Measurements from ENCODE around the gene GPA33.

GPA33 gene

GRCh38 chr1:167116174-167116573, 26.0 kb upstream of the GPA33 start:
- DNase-seq: no peak

GRCh38 chr1:167115655-167116054, 25.5 kb upstream of the GPA33 start:
- no peak for DNase-seq

GRCh38 chr1:167114725-167115124, 24.5 kb upstream of the GPA33 start:
- no peak for DNase-seq

- no peak for DNase-seq
These were observed 21.9 kb upstream of the GPA33 start for GRCh38 chr1:167111868-167112709.

- DNase-seq: no peak
These were observed 20.4 kb upstream of the GPA33 start for GRCh38 chr1:167110586-167110985.

- DNase-seq: no peak
These were observed 18.9 kb upstream of the GPA33 start for GRCh38 chr1:167109125-167109524.

- DNase-seq: no peak
These were observed 17.3 kb upstream of the GPA33 start for GRCh38 chr1:167107456-167107855.

- DNase-seq: no peak
These were observed 15.9 kb upstream of the GPA33 start for GRCh38 chr1:167106119-167106461.

- DNase-seq: no peak
These were observed 15.3 kb upstream of the GPA33 start for GRCh38 chr1:167105271-167106118.

- no peak for DNase-seq
These were observed 14.1 kb upstream of the GPA33 start for GRCh38 chr1:167104256-167104633.

GRCh38 chr1:167102906-167103573, 12.9 kb upstream of the GPA33 start:
- DNase-seq: no peak

- DNase-seq: no peak
These were observed 11.6 kb upstream of the GPA33 start for GRCh38 chr1:167101754-167102153.

GRCh38 chr1:167100730-167101129, 10.6 kb upstream of the GPA33 start:
- no peak for DNase-seq

- no peak for DNase-seq
These were observed 9.7 kb upstream of the GPA33 start for GRCh38 chr1:167099851-167100250.

GRCh38 chr1:167095368-167095767, 5.2 kb upstream of the GPA33 start:
- no peak for DNase-seq

GRCh38 chr1:167094690-167095089, 4.5 kb upstream of the GPA33 start:
- no peak for DNase-seq

GRCh38 chr1:167093846-167094516, 3.8 kb upstream of the GPA33 start, which contains the start of gene STYXL2:
STYXL2 (plus strand) TSS chr1:167094075; CDS start chr1:167094850, 775 bp downstream.
- no peak for DNase-seq

GRCh38 chr1:167092653-167093052, 2.5 kb upstream of the GPA33 start:
- no peak for DNase-seq

GRCh38 chr1:167089939-167090313, 251 bp downstream of the GPA33 start:
- DNase-seq: no peak

GRCh38 chr1:167088746-167089417, 1.3 kb downstream of the GPA33 start:
- DNase-seq: no peak

GRCh38 chr1:167086768-167087167, 3.4 kb downstream of the GPA33 start:
- DNase-seq: no peak

GRCh38 chr1:167086033-167086432, 4.1 kb downstream of the GPA33 start:
- DNase-seq: no peak
